ENCODE results near the gene HOXB1.

The HOXB1 gene

GRCh38 chr17:48567646-48568354, 37.0 kb upstream of the HOXB1 start:
- no peak for DNase-seq (ENCODE audit: low spot score)

- no peak for DNase-seq (ENCODE audit: low spot score)
Measured at GRCh38 chr17:48567209-48567608, 36.4 kb upstream of the HOXB1 start.

- no peak for DNase-seq (ENCODE audit: low spot score)
Measured at GRCh38 chr17:48566717-48567116, 35.9 kb upstream of the HOXB1 start.

GRCh38 chr17:48565925-48566710, 35.3 kb upstream of the HOXB1 start:
- DNase-seq (ENCODE audit: low spot score) = no peak

GRCh38 chr17:48565022-48565554, 34.3 kb upstream of the HOXB1 start:
- no peak for DNase-seq (ENCODE audit: low spot score)

GRCh38 chr17:48564188-48565021, 33.6 kb upstream of the HOXB1 start:
- DNase-seq (ENCODE audit: low spot score) = no peak

- DNase-seq (ENCODE audit: low spot score) = no peak
Measured at GRCh38 chr17:48563867-48564187, 33.0 kb upstream of the HOXB1 start.

- DNase-seq (ENCODE audit: low spot score) = no peak
Measured at GRCh38 chr17:48563385-48563838, 32.6 kb upstream of the HOXB1 start.

- DNase-seq (ENCODE audit: low spot score) = no peak
Measured at GRCh38 chr17:48562934-48563333, 32.1 kb upstream of the HOXB1 start.

GRCh38 chr17:48561884-48562810, 31.3 kb upstream of the HOXB1 start:
- no peak for DNase-seq (ENCODE audit: low spot score)

- DNase-seq (ENCODE audit: low spot score) = no peak
Measured at GRCh38 chr17:48559840-48560817, 29.3 kb upstream of the HOXB1 start.

GRCh38 chr17:48559122-48559839, 28.5 kb upstream of the HOXB1 start:
- no peak for DNase-seq (ENCODE audit: low spot score)

- no peak for DNase-seq (ENCODE audit: low spot score)
Measured at GRCh38 chr17:48558831-48559121, 28.0 kb upstream of the HOXB1 start.

GRCh38 chr17:48558057-48558830, 27.4 kb upstream of the HOXB1 start:
- DNase-seq (ENCODE audit: low spot score) = no peak

GRCh38 chr17:48556576-48557401, 26.0 kb upstream of the HOXB1 start:
- no peak for DNase-seq (ENCODE audit: low spot score)

GRCh38 chr17:48556229-48556575, 25.4 kb upstream of the HOXB1 start:
- DNase-seq (ENCODE audit: low spot score) = no peak

GRCh38 chr17:48555258-48556228, 24.7 kb upstream of the HOXB1 start:
- DNase-seq (ENCODE audit: low spot score) = no peak

Data from Ammon's horn (tissue), 1 donor.